ENCODE data around the gene C20orf144.

DNA sequence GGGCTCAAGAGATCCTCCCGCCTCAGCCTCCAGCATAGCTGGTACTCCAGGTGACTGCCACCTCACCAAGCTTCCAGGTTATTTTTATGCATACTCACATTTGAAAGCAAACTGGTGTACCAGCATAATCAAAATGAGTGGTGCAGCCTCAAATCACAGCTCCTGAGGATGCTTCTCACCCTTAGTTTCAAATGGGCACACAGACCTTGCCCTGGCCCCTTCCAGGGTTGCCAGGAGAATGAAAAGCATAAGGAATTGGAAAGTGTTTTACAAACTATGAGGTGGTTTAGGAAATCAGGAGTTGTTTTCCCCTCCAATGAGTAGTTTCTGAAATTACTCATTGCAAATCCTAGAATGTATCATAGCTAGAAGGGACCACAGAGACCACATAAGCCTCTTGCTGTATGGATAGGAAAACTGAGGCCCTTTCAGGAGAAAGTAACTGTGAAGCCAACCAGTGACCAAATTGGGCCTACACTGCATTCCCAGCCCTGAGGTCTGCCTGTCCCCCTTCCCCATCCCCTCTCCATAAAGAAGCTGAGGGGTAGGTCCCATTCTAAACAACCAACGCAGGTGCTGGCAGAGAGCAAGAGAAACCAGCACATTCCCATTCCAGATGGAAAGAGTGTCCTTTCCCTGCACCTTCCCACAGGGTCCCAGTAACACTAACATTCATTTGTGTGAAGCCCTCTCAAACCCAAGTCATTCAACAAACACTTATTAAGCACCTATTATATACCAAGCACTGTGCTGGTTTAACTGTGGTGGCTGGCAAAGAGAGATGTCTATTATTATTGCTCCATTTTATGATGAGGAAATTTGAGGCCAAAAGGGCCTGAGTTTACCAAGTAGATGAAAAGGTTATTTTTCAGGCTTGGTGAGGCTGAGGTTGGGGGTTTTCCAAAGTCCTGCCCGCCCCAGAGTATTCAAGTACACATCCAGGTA lies 26.1 kb downstream of the C20orf144 start:
- TF ChIP-seq, protein P1, sequence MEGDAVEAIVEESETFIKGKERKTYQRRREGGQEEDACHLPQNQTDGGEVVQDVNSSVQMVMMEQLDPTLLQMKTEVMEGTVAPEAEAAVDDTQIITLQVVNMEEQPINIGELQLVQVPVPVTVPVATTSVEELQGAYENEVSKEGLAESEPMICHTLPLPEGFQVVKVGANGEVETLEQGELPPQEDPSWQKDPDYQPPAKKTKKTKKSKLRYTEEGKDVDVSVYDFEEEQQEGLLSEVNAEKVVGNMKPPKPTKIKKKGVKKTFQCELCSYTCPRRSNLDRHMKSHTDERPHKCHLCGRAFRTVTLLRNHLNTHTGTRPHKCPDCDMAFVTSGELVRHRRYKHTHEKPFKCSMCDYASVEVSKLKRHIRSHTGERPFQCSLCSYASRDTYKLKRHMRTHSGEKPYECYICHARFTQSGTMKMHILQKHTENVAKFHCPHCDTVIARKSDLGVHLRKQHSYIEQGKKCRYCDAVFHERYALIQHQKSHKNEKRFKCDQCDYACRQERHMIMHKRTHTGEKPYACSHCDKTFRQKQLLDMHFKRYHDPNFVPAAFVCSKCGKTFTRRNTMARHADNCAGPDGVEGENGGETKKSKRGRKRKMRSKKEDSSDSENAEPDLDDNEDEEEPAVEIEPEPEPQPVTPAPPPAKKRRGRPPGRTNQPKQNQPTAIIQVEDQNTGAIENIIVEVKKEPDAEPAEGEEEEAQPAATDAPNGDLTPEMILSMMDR (IDR thresholded peaks at IDR 0.05 in 4 of 5, conservative IDR thresholded peaks at IDR 0.05 in 1 of 5), result no peak
- TF ChIP-seq POLR2A (IDR thresholded peaks at IDR 0.05), result no peak
